ENCODE data around the gene KRTAP5-5. TPM values are rescaled to one million over a fixed set of nuclear protein-coding genes. Genes with fewer than 3 reads are reported as not detected.

Gene KRTAP5-5
- total RNA-seq, 1 experiment from 2014 or later, result not detected

GRCh38 chr11:1650918-1651262, 21.3 kb downstream of the KRTAP5-5 start (continued):
- TF ChIP-seq SMAD3 (CRISPR knock-in tag; IDR thresholded peaks at IDR 0.05; ENCODE audit: borderline replicate concordance) (no peak), KAT7 (CRISPR knock-in tag; IDR thresholded peaks at IDR 0.05; ENCODE audit: borderline replicate concordance) (no peak), MYBL2 (CRISPR knock-in tag; IDR thresholded peaks at IDR 0.05) (no peak)

DNA sequence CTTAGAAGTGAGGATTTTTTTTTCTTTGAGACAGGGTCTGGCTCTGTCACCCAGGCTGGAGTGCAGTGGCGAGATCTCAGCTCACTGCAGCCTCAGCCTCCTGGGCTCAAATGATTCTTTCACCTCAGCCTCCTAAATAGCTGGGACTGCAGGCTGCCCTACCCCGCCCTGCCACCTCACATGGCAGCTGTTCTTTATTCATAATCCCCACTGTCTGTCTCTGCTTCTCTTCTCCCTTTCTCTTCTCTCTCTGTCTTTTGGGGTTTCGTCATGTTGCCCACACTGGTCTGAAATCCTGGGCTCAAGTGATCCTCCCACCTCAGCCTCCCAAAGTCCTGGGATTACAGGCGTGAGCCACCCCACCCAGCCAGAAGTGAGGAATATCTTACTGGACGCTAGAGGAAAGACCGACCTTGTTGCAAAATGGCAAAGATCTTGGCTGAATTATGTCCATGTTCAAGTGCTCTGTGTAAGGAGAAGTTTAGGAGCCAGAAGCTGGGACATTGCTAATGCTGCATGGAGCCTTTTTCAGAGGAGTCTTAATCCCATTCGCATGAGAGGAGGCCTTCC, 21.9 kb downstream of the KRTAP5-5 start:
- Mint-ChIP-seq H3K4me3 (no peak overlapping the region), H3K4me1 (no peaks in the 10 kb centered on the region), H3K36me3 (no peaks in the 10 kb centered on the region), H3K27me3 (ENCODE audit: low read depth) (peaks cover 17% of the 10 kb centered on the region), H3K9me3 (no peaks in the 10 kb centered on the region), H3K27ac (no peak overlapping the region)
- TF ChIP-seq, protein P1, sequence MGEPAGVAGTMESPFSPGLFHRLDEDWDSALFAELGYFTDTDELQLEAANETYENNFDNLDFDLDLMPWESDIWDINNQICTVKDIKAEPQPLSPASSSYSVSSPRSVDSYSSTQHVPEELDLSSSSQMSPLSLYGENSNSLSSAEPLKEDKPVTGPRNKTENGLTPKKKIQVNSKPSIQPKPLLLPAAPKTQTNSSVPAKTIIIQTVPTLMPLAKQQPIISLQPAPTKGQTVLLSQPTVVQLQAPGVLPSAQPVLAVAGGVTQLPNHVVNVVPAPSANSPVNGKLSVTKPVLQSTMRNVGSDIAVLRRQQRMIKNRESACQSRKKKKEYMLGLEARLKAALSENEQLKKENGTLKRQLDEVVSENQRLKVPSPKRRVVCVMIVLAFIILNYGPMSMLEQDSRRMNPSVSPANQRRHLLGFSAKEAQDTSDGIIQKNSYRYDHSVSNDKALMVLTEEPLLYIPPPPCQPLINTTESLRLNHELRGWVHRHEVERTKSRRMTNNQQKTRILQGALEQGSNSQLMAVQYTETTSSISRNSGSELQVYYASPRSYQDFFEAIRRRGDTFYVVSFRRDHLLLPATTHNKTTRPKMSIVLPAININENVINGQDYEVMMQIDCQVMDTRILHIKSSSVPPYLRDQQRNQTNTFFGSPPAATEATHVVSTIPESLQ (CRISPR knock-in tag; IDR thresholded peaks at IDR 0.05), result no peak
- no peak for TF ChIP-seq NFYB (CRISPR knock-in tag; conservative IDR thresholded peaks at IDR 0.05; ENCODE audit: low read depth)
- no peak for TF ChIP-seq RORB (CRISPR knock-in tag; IDR thresholded peaks at IDR 0.05)
- no peak for TF ChIP-seq ZNF232 (CRISPR knock-in tag; IDR thresholded peaks at IDR 0.05)
- TF ChIP-seq ZNF219 (CRISPR knock-in tag; IDR thresholded peaks at IDR 0.05; ENCODE audit: borderline replicate concordance), result no peak
- no peak for TF ChIP-seq NR2C2 (CRISPR knock-in tag; IDR thresholded peaks at IDR 0.05)
- no peak for TF ChIP-seq HMGA2 (CRISPR knock-in tag; IDR thresholded peaks at IDR 0.05)
- TF ChIP-seq FOXK1 (CRISPR knock-in tag; IDR thresholded peaks at IDR 0.05), result no peak
- no peak for TF ChIP-seq EMX1 (CRISPR knock-in tag; IDR thresholded peaks at IDR 0.05)
- DNase-seq (ENCODE audit: low spot score), result no peak
- no peak for ATAC-seq
- POLR2A ChIA-PET, result no interaction called here
- CTCF ChIA-PET, result interaction anchor here (0.6 to 3.8 kb wide), 7 partner anchors 11 to 1421 kb away, joined by 3 to 57 read pairs (median 24); no protein-coding TSS in a partner anchor

DNA sequence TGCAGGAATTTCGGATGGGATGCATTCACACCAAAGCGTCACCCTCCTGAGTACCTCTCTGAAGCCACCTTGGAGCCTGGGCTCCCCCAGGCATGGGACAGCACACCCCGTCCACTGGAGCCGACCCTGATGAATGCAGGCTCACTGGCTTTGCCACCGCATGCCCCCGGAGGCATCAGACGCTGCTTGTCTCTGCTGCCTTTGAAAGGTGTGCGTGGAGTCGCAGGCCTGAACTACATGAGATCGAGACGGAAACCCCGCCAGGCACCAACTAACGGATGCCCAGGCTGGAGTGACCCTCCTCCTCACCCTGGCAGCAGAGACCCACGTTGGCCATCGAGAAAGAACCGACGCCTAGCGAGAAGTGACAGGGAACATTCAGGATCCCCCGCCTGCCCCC, 22.5 kb downstream of the KRTAP5-5 start:
- no peak overlapping the region for H3K4me3 Mint-ChIP-seq
- H3K27ac Mint-ChIP-seq, result no peak overlapping the region
- H3K4me1 Mint-ChIP-seq, result no peaks in the 10 kb centered on the region
- ChIA-PET CTCF (interaction anchor here (0.6 to 4.3 kb wide), 111 partner anchors 8 to 769 kb away, joined by 3 to 190 read pairs (median 5); partner anchors contain the start of genes CTSD, IFITM10, KRTAP5-2 and KRTAP5-5), POLR2A (interaction anchor here (0.6 kb wide), 1 partner anchor 726 kb away, joined by 3 read pairs; no protein-coding TSS in a partner anchor)
- H3K36me3 Mint-ChIP-seq, result no peaks in the 10 kb centered on the region
- no peaks in the 10 kb centered on the region for H3K9me3 Mint-ChIP-seq
- ATAC-seq (no peak), DNase-seq (ENCODE audit: low spot score) (no peak)
- peaks cover 18% of the 10 kb centered on the region for H3K27me3 Mint-ChIP-seq (ENCODE audit: low read depth)
- TF ChIP-seq SOX15 (CRISPR knock-in tag; IDR thresholded peaks at IDR 0.05), result no peak
- TF ChIP-seq, protein P2, sequence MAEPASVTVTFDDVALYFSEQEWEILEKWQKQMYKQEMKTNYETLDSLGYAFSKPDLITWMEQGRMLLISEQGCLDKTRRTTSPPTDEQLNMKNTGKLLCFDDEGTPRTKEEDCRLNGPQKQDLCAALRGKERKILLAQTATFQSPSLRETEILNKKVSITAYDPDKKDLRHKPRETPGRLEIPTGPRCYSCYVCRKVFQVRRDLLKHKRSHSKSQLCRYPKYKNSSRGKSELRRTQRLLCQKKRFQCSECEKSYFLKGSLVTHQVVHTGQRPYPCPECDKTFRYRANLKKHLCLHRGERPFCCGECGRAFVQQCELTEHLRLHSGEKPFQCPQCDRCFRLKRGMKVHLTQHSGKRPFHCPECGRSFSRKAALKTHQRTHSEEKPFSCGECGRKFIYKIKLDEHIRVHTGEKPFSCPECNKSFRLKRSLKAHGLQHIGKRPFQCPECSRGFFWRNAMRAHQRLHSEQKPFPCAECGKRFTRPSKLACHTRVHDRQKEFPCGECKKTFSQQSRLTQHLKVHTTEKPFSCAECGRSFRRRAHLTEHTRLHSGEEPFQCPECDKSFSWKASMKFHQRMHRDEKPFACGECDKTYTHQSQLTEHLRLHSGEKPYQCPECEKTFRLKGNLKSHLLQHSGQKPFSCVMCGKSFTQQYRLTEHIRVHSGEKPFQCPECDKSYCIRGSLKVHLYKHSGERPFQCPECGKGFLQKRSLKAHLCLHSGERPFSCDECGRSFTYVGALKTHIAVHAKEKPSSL (CRISPR knock-in tag; conservative IDR thresholded peaks at IDR 0.05), result no peak
- TF ChIP-seq, protein P3, sequence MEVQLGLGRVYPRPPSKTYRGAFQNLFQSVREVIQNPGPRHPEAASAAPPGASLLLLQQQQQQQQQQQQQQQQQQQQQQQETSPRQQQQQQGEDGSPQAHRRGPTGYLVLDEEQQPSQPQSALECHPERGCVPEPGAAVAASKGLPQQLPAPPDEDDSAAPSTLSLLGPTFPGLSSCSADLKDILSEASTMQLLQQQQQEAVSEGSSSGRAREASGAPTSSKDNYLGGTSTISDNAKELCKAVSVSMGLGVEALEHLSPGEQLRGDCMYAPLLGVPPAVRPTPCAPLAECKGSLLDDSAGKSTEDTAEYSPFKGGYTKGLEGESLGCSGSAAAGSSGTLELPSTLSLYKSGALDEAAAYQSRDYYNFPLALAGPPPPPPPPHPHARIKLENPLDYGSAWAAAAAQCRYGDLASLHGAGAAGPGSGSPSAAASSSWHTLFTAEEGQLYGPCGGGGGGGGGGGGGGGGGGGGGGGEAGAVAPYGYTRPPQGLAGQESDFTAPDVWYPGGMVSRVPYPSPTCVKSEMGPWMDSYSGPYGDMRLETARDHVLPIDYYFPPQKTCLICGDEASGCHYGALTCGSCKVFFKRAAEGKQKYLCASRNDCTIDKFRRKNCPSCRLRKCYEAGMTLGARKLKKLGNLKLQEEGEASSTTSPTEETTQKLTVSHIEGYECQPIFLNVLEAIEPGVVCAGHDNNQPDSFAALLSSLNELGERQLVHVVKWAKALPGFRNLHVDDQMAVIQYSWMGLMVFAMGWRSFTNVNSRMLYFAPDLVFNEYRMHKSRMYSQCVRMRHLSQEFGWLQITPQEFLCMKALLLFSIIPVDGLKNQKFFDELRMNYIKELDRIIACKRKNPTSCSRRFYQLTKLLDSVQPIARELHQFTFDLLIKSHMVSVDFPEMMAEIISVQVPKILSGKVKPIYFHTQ (CRISPR knock-in tag; IDR thresholded peaks at IDR 0.05), result no peak
- TF ChIP-seq, protein P4, sequence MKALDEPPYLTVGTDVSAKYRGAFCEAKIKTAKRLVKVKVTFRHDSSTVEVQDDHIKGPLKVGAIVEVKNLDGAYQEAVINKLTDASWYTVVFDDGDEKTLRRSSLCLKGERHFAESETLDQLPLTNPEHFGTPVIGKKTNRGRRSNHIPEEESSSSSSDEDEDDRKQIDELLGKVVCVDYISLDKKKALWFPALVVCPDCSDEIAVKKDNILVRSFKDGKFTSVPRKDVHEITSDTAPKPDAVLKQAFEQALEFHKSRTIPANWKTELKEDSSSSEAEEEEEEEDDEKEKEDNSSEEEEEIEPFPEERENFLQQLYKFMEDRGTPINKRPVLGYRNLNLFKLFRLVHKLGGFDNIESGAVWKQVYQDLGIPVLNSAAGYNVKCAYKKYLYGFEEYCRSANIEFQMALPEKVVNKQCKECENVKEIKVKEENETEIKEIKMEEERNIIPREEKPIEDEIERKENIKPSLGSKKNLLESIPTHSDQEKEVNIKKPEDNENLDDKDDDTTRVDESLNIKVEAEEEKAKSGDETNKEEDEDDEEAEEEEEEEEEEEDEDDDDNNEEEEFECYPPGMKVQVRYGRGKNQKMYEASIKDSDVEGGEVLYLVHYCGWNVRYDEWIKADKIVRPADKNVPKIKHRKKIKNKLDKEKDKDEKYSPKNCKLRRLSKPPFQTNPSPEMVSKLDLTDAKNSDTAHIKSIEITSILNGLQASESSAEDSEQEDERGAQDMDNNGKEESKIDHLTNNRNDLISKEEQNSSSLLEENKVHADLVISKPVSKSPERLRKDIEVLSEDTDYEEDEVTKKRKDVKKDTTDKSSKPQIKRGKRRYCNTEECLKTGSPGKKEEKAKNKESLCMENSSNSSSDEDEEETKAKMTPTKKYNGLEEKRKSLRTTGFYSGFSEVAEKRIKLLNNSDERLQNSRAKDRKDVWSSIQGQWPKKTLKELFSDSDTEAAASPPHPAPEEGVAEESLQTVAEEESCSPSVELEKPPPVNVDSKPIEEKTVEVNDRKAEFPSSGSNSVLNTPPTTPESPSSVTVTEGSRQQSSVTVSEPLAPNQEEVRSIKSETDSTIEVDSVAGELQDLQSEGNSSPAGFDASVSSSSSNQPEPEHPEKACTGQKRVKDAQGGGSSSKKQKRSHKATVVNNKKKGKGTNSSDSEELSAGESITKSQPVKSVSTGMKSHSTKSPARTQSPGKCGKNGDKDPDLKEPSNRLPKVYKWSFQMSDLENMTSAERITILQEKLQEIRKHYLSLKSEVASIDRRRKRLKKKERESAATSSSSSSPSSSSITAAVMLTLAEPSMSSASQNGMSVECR (CRISPR knock-in tag; IDR thresholded peaks at IDR 0.05; ENCODE audit: borderline replicate concordance), result no peak
- no peak for TF ChIP-seq IRF1 (CRISPR knock-in tag; IDR thresholded peaks at IDR 0.05)
- no peak for TF ChIP-seq ZBTB21 (CRISPR knock-in tag; IDR thresholded peaks at IDR 0.05; ENCODE audit: borderline replicate concordance)
